GM12801 (cell line): ENCODE data around the gene CHKA.

ENCODE experiments used
- TF ChIP-seq, protein P1 (sequence below): IDR thresholded peaks from one replicate; pipeline ENCODE4 v1.5.1; 2011; ENCODE audit warnings: control low read depth; ENCODE audit not compliant: insufficient read length; ENCODE audit errors: extremely low read depth

The CHKA gene

GRCh38 chr11:68142441-68143309 lies 21.5 kb upstream of the CHKA start:
- TF ChIP-seq, protein P1, sequence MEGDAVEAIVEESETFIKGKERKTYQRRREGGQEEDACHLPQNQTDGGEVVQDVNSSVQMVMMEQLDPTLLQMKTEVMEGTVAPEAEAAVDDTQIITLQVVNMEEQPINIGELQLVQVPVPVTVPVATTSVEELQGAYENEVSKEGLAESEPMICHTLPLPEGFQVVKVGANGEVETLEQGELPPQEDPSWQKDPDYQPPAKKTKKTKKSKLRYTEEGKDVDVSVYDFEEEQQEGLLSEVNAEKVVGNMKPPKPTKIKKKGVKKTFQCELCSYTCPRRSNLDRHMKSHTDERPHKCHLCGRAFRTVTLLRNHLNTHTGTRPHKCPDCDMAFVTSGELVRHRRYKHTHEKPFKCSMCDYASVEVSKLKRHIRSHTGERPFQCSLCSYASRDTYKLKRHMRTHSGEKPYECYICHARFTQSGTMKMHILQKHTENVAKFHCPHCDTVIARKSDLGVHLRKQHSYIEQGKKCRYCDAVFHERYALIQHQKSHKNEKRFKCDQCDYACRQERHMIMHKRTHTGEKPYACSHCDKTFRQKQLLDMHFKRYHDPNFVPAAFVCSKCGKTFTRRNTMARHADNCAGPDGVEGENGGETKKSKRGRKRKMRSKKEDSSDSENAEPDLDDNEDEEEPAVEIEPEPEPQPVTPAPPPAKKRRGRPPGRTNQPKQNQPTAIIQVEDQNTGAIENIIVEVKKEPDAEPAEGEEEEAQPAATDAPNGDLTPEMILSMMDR: no peak

- TF ChIP-seq, protein P1: no peak
Observed at GRCh38 chr11:68142028-68142412, 20.8 kb upstream of the CHKA start.

DNA sequence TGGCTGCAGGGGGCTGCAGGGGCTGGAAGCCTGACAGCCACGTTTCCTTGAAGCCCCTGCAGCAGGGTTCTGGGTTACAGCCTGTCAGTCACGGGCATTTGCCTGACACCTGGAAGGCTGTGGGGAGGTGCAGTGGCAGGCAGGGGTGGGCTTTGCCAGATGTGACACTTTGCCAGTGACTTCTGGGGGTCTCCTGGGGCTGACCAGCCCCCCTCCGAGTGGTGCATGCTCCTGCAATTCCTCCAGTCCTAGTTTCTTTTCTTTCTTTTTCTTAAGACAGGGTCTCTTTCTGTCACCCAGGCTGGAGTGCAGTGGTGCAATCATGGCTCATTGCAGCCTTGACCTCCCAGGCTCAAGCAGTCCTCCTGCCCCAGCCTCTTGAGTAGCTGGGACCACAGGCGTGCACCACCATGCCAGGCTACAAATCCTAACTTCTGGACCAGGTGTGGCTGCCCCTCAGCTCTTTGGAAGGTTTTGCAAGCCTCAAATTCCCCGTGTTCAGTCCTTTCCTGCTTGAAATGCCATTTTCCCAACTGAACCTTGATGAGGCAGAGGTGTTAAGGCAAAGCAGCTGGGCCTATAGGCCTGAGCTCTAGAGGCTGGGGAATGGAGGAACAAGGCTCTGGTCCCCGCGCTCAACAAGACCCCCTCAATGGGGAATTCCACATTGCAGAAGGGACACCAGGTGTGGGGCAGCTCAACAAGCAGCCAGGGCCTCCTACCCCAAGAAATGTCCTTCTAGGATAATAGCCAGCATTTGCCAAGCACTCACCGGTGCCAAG lies 20.2 kb upstream of the CHKA start:
- TF ChIP-seq, protein P1: no peak

DNA sequence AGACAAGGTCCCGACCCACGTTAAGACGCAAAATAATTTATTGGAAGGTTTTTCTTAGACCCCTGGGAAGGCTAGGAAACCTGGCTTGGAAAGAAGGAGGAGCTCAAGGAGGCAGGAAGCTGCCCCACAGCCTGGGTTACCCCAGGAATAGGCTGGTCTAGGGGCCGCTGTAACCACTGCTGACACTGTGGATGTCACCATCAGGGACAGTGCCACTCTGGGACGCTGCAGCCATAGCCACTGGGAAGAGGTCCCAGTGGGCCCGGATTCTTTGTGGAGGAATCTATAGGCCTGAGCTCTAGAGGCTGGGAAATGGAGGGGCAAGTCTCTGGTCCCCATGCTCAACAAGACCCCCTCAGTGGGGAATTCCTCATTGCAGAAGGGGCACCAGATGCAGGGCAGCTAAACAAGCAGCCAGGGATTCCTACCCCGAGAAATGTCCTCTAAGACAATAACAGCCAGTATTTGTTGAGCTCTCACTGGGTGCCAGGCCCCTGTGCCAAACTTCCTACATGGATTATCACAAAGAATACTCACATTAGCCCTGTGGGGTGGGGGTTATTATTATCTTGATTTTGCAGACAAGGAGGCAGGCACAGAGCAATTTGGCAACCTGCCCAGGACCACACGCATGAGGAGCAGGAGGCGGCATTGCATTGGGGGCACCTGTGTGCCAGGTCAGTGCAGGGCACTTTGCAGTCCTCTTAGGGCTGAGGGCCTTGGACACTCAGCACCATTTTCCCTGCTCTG lies 19.5 kb upstream of the CHKA start:
- TF ChIP-seq, protein P1: no peak

- TF ChIP-seq, protein P1: no peak
Observed at GRCh38 chr11:68138237-68138636, 17.0 kb upstream of the CHKA start.

DNA sequence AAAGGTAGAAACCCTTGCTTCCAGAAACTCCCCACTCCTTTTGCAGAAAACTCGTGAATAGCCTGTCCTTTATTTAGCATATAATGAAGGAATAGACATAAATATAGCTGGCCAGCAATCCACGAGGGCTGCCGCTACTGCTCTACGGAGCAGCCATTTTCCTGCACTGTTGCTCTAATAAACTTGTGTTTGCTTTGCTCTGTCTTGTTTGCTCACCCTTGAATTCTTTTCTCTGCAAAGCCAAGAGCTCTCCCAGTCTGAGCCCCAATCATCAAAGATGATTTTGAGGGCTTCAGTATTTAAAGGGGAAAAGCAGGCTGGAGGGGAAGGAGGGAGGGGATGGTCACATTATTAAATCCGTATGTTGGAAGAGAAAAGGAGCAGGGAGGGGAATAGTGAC lies 16.6 kb upstream of the CHKA start:
- TF ChIP-seq, protein P1: no peak

- TF ChIP-seq, protein P1: no peak
Observed at GRCh38 chr11:68136866-68137265, 15.7 kb upstream of the CHKA start.
